NK-92 (cell line): ENCODE results near the gene SMIM44.

Experiments used
- DNase-seq: peaks from one replicate; lab custom pipeline; 2025; ENCODE audit not compliant: unreplicated experiment; lab: John Stamatoyannopoulos, UW

SMIM44 gene

DNA sequence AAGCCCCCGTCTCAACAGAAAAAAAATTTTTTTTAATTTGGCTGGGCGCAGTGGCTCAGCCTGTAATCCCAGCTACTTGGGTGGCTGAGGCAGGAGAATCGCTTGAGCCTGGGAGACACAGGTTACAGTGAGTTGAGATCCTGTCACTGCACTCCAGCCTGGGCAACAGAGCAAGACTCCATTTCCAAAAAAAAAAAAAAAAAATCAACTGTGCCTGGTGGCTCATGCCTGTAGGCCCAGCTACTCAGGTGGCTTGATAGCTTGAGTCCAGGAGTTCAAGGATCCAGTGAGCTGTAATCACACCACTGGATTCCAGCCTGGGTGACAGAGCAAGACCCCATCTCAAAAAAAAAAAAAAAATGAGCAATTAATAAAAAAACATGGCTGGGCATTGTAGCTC, 18.5 kb upstream of the SMIM44 start:
- no peak for DNase-seq

DNA sequence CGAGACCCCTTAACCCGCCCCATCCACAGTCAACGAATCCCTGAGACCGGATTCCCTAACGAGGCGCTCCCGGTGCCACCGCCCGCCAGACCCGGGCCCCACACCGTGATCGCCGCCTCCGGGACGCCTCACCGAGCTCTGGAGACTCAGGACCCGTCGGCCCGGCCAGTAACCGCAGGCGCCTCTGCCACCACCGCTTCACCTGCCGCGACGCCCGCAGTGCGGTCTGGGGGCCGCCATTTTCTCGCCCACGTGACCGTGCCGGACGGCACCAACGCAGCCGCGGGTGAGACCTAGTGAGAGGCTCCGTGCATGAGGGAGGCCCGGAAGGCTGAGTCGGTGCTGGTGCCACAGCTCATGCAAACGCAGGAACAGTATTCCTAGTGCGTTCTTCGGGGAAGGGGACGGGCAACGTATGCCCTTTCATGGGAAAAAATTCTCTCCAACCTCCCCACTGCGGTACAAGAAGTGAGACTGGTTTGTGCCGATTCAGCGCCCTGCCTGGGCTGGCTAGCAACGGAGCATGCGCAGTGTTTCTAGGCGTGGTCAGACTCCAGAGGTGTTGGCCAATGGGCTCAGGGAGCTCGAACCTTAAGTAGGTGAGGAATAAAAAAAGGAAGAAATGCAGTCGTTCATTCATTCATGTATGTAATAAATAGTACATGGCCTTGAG, 17.3 kb upstream of the SMIM44 start, which contains the start of gene DOHH:
Gene DOHH, minus strand, starts transcription at position 246 of the 673 bp plus-strand sequence. CDS start 3,860 bp downstream, outside the sequence.
- DNase-seq: peak; percentile 60

DNA sequence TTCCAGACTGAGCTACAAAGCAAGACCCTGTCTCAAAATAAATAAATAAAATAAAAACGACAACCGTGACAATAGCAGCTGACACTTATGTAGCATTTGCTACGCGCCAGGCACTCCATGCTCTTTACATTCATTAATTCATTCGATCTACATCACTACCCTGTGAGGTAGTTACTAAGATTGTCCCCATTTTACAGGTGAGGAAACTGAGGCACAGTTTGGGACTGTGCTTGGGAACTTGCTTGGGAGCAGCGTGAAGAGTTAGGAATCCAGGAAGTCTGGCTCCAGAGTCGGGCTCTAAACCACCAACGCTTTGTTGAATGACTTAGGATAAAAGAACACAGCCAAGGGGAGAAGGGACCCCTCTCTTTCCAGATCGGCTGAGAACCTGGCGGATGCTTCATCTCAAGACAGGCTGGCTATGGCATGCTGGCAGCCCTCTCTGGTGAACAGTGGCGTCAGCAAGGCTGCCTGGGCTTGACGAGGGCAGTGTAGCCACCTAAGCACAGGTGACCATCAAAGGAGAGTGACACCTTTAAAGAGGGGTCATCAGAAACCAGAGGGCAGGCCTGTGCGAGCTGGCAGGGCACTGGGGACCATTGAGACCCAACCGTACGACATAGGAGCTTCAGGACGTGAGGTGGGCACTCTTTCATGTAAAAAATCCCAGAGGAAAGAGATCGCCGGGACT, 16.6 kb upstream of the SMIM44 start:
- DNase-seq: no peak

DNA sequence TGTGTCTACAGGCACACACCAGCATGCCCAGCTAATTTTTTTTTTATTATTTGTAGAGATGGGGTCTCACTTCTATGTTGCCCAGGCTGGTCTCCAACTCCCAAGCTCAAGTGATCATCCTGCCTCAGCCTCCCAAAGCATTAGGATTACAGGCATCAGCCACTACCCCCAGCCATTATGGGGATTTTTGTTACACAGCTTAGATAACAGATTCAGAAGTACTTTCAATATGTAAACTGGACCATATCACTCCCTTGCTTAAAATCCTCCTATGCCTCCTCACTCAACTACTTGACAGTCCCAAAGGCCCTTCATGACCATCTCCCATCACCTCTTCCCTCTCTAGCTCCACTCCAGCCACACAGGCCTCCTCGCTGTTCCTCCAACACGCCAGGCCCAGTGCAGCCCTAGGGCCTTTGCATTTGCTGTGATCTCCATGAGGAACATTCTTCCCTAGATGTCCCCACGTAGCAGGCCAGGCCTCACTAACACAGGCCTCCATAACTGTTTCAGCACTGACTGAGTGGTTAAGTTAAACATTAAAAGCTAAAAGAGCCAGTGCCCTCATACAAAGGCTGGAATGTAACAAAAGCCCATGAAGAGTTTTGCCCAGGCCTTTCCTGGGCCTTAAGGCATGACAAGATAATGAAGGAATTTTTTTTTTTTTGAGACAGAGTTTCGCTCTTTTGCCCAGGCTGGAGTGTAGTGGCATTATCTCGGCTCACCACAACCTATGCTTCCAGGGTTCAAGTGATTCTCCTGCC, 14.7 kb upstream of the SMIM44 start:
- DNase-seq: no peak

DNA sequence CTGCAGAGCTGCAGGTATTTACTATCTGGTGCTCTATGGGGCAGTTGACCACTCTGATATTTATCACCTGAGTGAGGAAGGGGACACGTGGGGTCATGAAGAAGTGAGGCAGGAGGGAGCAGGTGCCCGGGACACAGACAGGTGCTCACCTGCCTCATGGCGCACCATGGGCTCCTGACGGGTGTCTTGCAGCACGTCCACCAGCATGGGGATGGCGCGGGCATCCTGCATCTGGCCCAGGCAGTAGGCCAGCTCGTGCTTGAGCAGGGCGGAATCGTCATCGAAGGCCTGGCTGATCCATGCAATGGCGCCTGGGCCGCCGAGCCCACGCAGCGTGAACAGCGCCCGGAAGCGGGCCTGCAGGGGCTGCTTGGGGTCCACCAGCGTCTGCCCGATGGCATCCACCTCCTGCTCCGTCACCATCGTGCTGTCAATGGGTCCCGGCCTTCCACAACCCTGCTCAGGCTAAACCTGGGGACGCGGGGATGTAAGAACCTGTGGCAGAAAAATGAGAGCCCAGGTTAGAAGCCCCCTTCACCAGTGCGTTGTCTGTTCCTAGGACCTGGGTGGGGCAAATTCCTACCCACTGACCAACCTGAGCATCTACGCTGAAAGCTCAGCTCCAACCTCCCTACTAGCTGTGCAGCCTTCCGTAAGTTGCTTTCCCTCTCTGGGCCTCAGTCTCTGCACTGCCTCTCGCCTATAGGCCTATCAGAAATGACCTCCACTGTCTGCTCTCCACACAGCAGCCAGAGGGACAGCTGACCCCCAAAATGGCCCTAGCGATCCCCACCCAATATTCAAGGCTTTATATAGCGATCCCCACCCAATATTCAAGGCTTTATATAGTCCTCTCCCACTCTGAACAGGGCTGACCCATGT, 13.4 kb upstream of the SMIM44 start:
- DNase-seq: no peak

DNA sequence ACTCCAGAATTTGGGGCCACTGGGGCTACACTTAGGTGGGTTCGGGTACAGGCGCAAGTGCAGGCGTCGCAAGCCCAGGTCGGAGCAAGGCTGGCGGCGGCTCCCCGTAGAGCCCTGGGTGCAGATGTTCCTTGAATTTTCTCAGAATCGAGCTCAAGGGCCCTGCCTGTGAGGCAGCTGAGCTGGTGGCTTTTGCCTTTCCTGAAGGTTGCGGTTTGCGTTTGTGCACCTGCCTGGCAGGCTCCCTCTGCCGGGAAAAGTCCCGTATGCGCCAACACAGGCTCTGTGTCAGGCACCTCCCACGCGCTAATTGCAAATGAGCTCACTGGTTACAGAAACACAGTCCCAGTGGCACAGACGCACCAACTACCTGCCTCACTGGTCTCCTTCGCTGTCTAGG, 11.3 kb upstream of the SMIM44 start:
- DNase-seq: no peak

DNA sequence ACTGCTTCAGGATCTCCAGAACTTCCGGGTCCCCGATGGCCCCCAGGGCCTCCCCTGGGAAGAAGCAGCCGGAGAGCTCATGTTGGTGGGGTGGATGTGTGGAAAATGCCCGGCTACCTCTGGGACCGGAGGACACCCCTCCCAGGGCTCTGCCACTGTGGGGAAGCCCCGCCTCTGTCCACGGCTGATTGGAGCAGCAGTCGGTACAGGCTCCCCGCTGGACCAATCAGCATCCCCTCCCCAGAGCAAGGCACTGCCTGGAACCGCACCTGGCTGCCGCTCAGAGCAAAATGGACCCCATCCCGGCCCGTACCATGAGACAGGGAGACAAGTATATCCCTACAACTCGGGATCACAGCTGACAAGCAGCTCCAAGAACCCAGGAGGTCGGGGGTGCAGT, 10.8 kb upstream of the SMIM44 start:
- DNase-seq: no peak

DNA sequence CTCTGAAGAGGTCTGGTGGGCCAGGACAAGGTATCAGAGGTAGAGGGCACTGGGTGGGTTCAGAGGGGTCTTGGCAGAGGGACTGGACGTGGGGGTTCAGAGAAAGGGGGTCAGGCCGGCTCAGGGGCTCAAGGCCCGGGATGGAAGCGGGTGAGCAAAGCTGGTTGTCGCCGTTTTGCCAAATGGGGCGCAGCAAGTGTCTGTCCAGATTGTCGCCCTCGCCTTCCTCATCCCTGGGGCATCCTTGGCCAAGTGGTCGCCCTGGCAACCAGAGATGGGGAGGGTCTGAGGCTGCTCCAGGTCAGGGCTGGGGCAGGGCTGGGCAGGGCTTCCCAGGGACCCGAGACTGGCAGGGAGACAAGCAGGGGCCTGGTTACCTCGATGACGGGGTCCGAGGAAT, 10.4 kb upstream of the SMIM44 start:
- DNase-seq: no peak

DNA sequence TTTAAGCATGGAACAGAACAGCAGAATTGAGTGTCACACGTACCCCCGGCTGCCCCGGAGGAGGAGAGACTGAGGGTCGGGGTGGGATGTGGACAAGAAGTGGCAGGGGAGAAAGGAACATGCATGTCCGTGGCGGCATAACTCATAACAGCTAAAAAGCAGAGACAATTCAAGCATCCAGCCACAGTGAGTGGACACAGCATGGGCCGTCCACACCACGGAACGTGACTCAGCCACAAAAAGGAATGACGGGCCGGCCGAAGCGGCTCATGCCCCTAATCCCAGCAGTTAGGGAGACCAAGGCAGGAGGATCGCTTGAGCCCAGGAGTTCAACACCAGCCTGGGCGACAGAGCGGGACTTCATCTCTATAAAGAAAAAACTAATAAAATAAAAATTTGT, 9.7 kb upstream of the SMIM44 start:
- DNase-seq: no peak

DNA sequence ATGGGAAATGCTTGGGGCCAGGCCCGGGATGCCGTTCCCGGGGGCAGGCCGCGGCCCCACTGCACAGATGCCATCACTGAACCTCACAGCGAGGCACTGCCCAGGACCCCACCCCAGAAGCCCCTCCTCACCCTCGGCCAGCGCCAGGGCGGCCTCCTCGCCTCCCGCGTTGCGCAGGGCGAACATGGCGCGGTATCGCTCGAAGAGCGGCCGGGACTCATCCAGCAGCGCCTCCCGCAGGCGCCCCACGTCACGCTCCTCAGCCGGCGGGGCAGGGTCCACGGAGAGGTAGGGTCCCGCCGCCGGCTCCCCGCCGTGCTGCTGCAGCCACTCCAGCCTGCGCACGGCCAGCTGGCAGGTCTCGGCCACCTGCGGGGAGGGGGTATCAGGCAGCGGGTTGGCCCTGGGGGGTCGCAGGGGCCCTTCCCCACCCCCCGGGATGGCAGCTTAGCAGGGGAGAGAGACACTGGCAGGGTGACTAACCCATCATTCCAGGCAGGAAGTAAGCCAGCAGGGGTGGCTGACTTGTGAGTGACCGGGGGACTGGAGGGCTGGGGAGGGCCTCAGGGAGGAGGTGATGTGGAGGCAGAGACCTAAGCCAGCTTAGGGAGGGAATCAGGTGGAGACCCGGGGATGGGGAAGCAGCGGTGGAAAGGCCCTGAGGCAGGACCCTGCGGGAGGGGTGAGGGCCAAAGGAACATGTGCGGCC, 9.0 kb upstream of the SMIM44 start:
- no peak for DNase-seq

DNA sequence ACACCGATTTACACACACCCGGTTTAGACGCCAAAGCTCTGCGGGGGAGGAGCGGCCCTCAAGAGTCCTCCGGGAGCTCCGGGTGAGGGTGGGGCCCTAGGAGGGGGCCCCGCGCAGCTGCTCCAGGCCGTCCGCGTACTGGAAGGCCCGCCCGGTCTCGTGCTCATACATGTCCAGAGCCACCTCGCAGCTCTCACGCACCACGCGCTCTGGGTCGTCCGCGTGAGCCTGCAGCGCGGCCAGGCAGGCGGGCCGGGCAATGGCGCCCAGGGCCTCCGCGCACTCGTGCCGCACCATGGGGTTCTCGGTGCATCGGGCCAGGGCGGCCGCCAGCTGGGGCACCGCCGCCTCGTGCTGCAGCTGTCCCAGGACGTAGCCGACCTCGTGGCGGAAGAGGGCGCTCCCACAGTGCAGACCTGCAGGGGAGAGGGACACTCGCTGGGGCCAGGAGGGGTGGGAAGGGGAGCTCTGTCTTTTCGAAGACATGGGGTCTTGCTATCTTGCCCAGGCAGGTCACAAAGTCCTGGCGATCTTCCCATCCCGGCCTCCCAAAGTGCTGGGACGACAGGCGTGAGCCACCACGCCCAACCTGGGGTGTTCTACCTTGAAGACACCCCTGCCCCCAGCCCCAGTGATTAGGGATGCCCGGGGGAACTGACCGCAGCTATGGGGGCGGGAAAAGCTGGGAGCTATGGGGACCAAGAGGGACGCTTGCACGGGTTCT, 8.3 kb upstream of the SMIM44 start:
- no peak for DNase-seq

DNA sequence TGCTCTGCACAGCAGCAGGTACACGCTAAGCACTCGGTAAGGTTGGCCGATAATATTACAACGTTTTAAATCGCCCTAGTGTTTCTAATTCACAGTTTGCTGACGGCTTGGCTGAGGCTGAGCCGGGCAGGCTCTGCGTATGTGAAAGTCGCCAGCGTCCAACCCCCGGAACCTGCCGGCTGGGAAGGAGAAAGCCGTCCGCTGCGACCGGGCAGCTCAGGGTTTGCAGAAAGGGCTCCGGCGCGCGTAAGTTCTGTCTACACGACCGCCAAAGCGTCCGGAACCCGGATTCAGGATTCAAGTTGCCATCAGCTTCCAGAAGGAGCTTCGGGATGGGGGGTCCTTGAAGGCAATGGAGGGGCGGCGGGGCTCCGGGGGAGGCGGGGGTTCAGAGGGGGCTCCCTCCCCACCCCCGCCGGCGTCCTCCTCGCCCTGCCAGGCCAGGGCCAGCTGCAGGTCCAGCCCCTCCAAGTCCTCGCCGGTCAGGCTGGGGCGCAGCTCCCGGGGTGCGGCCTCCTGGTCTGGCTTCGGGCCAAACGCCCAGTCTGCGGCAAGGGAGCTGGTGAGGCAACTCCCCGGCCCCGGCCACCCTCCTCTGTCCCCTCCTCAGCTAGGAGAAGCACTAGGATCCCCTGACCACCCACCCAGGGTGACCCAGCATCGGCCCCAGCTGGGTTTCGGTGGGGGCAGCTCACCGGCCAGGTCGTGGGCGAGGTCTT, 575 bp downstream of the SMIM44 start:
- no peak for DNase-seq

DNA sequence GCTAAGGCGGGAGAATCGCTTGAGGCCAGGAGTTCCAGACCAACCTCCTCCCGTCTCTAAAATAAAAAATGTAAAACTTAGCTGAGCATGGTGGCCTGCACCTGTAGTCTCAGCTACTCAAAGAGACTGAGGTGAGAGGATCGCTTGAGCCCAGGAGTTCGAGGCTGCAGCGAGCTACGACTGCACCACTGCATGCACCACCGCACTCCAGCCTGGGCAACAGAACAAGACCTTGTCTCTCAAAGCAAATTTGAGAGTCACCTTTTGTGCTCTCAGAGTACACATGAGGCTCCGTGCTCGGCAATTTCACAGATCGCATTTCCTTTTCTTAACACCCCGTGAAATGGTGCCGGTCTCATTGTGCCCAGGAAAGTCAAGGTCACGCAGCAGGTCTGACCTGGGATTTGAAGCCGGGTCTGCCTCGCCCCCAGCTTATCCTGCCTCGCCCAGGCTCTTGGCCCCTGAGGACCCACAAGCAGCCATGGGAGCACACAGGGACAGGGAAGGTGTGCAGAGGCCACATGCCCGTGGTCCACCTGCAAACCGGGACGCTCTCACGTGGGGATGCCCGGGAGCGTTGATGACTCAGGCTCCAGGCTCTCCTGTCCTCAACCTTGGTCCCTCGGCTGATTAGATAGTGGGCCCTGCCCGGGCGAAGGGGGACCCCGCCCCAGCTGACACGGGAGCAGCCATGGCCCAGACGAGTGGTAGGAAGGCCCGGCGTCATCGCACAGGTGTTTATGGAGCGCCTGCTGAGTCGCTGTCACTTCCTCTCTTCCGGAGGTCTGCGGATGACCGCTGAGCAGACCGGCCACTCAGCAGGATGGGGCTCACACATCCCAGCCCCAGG, 1.8 kb downstream of the SMIM44 start:
- no peak for DNase-seq

DNA sequence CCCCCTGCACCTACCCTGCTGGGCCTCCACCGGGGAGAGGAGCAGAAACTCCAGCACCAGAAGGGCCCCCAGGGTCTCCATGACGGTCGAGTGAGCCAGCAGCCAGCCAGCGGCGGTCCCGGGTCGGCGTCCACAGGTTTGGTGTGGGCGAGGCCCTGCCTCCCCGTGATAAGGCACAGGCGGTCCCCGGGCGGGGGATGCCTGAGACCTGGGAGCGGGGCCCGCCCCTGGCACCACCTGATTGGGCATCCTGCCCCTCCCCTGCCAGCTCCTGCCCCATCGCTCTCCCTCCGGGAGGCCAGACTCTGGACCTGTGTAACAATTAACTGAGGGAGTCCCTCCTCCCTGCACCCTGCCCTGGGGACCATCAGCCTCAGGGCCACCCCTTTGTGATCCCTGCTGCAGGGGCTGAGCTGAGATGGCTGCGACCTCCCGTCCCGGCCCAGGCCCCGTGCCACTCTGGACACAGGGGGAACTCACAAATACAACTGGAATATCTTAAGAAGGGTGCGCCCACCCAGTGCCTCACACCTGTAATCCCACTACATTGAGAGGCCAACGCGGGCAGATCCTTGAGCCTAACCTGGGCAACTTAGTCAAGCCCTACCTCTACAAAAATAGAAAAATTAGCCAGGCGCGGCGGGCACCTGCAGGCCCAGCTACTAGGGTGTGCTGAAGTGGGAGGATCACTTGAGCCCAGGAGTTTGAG, 2.7 kb downstream of the SMIM44 start, which contains the start of gene SMIM24:
Gene SMIM24, minus strand, starts transcription at position 143 of the 709 bp plus-strand sequence. Its CDS starts 62 bp downstream, at position 81.
- DNase-seq: no peak

DNA sequence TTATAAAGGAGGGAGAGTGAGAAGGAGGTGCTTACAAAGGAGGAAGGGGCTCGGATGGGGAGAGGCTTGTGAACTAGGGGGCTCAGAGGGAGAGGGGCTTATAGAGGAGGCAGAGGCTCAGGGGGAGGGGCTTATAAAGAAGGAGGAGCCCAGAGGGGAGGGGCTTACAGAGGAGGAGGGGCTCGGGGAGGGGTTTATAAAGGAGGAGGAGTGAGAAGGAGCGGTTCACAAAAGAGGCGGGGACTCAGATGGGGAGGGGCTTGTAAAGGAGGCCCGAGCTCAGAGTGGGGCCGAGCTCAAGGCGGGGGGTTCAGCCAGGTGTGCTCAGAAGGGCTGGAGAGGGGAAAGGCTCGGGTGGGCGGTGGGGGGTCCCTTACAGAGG, 3.4 kb downstream of the SMIM44 start:
- no peak for DNase-seq

DNA sequence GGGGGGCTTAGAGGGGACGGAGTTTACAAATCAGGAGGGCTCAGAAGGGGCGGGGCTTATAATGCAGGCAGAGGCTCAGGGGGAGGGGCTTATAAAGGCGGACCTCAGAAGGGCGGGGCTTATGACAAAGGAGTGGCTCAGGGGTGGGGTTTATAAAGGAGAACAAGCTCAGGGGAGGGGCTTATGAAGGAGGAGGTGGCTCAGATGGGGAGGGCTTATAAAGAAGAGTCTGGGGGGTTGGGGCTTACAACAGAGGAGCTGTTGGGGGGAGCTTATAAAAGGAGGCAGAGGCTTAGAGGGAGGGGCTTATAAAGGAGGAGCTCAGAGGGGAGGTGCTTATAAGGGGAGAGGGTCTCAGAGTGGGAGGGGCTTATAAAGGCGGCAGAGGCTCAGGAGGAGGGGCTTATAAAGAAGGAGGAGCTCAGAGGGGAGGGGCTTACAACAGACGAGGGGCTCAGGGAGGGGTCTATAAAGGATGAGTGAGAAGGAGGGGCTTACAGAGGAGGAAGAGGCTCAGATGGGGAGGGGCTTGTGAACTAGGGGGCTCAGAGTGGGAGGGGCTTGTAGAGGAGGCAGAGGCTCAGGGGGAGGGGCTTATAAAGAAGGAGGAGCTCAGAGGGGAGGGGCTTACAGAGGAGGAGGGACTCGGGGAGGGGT, 3.9 kb downstream of the SMIM44 start:
- DNase-seq: no peak
